Stimulated activated naive CD8-positive, alpha-beta T cell treated with anti-CD3 and anti-CD28 coated beads, Interleukin-15, Interleukin-2, amounts not matched to agents 100 U/mL and 50 U/mL, for 24 hours (primary cell): ENCODE results near the gene MPHOSPH8.
"Not testable (repeated sequence)": the region's sequence is repeated elsewhere in the genome, so short reads cannot be mapped to it uniquely, and the experiment has no call there.

Experiments used
- ATAC-seq: fragments of 150-1000 bp; cut with Tn5 transposase; one replicate; pipeline ENCODE4 v1.10.0; 2021
- DNase-seq: peaks from one replicate; pipeline ENCODE4 v3.0.0; 2021

Gene MPHOSPH8

DNA sequence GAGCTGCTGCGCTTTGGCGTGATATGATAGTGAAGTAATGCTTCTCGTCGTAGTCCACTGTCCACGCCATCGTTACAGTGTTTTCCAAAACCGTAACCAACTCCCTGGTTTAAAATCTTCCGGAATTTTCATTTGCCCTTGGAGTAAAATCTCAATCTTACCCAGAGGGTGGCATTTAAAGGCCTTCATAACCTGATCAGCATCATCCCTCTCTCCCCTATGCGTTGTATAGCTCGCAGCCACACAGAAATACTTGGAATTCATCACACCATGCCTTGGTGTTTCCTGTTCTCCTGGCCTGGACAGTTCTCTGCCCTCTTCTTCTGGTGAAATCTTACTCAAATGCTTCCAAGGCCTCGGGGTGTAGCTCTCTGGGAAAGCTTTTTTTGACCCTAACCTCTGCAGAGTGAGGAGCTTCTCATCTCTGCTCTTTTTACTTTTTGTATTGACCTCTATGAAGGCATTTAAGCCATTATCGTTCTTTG, 839 bp downstream of the MPHOSPH8 start:
- no peak for ATAC-seq
- no peak for DNase-seq

DNA sequence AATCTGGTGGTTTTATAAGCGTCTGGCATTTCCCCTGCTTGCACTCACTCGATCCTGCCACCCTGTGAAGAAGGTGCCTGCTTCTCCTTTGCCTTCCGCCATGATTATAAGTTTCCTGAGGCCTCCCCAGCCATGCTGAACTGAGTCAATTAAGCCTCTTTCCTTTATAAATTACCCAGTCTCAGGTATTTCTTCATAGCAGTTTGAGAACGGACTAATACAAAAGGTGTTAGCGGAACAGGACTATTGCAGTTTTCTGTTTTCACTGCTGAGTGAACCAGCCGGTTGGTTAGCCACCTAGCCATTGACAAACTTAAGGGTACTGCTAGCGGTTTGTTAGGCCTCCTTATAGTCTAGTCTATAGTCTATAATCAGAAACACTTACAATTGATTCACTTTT, 2.5 kb downstream of the MPHOSPH8 start:
- not testable (repeated sequence) for DNase-seq, ATAC-seq

DNA sequence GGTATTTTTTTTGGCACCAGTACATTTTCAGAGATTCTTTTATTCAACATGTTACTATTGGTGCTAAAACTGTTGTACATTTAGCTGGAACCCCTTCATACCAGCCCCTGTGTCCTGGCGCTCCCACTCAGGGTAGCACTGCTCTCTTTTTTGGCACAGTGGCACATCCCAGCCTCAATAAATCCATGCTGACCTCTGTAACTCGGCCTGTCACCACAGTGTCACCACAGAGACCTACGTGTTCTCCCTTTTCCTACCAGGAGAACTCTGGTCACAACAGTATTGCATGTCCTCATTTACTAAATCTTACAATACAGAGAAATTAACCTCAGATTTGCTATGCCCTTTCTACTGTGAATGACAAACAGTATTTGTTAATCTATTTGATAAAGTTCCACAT, 10.2 kb downstream of the MPHOSPH8 start:
- DNase-seq: no peak
- ATAC-seq: no peak

DNA sequence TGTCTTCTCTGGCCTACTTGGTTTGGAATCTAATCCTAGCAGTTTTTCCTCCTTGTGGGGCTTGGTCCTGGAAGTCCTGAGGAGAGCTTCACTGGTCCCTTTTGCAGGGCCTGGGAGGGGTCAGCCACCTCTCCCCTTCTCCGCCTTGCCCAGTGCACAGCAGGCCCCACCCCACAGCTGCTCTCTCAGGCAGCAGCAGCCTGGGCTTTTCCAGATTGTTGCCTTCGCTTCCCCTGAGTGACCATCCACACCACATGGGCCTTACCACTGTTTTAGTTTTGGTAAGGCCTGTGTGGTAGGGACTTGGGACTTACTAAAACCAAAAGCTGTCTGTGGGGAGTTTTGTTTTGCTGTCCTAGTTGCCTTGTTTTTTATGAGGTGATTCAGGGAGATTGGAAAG, 11.5 kb downstream of the MPHOSPH8 start:
- ATAC-seq: no peak
- DNase-seq: no peak

DNA sequence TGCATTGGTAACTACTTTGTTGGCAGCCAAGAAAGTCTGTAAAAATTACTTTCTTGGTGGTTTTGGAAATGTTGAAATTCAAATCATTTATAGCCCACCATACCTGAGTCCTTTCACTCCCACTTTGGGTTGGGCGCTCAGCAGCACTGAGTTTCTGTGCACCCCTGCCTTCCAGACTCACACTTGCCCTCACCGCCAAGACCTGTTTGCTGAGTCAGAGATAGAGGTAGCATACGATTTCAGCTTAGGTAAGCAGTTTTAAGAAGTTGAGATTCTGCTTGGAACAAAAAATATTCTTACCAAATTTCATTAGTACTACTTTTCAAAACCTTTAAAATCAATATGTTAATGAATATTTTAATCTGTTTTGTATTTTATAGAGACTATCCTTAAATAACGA, 12.6 kb downstream of the MPHOSPH8 start:
- no peak for DNase-seq
- ATAC-seq: no peak

DNA sequence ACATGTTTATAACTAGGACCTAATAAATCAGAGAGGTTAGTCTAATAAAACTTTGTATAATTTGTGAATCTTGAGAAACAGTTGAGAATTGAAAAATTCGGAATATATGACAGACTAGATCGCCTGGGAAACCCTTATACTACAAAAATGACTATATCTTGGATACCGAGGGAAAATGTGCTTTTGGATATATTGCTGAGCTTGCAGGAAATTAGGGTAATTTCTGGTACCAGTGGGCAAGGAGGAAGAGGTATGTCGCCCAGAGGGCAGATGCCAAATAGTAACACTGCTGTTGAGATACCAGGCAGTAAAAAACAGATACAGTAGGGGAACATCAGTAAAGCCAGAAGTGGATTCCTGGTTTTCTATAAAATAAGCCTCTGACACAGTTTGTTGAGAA, 17.3 kb downstream of the MPHOSPH8 start:
- ATAC-seq (no peak), DNase-seq (no peak)

DNA sequence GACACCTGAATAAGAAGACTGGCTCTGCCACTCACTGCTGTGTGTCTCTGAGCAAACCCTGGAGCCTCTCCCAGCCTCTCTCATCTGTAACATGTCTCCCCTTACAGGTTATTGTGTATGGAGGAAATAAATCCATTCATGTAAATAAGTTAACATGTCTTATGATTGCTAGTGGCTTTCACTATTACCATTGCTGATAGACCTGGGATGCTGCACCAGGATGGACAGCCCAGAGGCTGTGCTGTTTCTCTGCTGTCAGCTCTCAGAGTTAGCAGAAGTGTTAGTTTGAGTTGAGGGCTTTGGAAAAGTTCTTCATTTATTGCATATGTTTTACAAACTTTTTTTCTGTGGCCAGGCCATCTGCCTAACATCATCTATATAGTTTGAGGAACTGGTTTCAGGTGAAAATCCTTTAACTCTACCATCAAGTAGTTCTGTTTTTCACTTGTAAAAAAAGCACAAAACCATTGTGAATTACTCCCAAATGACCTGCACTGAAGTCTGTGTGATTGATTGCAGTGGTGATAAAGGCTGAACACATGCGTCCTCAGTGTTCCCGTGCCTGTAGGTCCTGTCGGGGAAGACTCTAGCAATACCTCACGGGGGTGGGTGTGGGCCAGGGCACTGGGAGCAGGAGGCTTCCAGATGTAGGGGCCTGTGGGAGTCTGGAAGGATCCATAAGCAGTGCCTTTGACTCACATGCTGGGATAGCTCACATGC, 24.6 kb downstream of the MPHOSPH8 start:
- ATAC-seq (no peak), DNase-seq (no peak)

DNA sequence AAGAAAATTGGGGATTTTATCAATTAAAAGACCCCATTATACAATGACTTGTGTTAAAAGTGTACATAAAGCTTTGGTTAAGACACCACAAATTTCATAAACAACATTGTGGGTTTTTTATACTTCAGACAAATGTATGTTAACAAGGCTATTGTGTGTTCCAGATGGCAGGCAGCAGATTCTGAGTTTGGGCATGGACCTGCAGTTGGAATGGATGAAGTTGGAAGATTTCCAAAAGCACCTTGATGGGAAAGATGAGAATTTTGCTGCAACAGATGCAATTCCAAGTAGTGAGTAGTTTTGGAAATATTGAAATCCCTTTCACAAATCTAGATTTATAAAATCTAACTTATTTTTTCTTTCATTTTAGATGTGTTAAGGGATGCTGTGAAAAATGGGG, 25.4 kb downstream of the MPHOSPH8 start:
- ATAC-seq (no peak), DNase-seq (no peak)

DNA sequence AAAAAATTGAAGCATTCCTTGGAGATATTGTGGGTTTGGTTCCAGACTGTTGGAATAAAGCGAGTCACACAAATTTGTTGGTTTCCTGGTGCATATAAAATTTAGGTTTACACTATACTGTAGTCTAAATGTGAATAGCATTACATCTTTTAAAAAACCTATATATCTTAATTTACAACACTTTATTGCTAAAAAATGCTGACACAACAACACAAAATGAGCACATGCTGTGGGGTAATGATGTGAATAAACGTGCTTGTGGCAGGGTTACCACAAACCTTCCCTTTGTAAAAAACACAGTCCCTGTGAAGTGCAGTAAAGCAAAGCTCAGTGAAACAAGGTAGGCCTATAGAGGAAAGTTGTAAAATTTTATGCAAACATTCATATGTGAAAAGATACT, 27.7 kb downstream of the MPHOSPH8 start:
- ATAC-seq (no peak), DNase-seq (no peak)

DNA sequence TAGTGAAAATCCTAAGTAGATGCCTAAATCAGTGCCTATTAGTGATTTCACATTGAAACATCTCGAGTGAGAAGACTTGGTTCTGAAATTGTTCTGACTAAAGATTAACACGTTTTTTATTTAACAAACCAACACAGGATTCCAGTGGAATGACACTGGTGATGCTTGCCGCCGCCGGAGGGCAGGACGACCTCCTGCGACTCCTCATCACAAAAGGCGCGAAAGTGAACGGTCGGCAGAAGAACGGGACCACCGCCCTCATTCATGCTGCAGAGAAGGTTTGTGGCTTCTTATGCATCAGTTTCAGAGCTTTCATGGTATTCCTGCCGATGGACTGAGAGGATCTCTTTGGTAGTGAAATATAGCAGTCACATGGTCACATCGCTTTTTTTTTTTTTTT, 28.1 kb downstream of the MPHOSPH8 start:
- ATAC-seq (no peak), DNase-seq (no peak)

DNA sequence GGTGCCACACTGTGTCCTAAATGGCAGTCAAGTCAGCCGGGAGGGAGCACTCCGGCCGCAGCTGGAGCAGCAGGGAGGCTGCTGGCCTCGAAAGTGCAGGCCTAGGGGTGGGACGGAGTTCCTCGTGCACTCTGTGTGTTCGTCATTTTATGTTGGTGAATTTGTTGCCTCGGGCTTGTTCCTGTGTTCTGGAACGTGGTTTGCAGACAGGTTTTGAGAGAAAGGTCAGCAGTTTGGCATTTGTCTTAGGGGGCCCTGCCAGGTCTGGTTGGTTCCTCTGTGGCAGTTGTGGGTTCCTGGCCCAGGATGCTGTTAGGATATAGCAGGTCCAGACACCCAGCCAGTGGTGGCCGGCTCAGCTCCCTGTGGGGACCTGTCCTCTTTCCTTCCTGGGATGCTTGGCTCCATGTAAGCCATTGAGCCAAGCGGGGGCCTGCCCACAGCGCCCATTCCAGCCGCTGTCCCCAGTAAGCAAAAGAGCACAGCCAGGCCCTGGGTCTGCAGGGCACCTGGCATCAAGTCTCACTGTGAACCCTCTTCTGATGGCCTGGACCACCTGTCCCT, 30.0 kb downstream of the MPHOSPH8 start:
- ATAC-seq: no peak
- no peak for DNase-seq

DNA sequence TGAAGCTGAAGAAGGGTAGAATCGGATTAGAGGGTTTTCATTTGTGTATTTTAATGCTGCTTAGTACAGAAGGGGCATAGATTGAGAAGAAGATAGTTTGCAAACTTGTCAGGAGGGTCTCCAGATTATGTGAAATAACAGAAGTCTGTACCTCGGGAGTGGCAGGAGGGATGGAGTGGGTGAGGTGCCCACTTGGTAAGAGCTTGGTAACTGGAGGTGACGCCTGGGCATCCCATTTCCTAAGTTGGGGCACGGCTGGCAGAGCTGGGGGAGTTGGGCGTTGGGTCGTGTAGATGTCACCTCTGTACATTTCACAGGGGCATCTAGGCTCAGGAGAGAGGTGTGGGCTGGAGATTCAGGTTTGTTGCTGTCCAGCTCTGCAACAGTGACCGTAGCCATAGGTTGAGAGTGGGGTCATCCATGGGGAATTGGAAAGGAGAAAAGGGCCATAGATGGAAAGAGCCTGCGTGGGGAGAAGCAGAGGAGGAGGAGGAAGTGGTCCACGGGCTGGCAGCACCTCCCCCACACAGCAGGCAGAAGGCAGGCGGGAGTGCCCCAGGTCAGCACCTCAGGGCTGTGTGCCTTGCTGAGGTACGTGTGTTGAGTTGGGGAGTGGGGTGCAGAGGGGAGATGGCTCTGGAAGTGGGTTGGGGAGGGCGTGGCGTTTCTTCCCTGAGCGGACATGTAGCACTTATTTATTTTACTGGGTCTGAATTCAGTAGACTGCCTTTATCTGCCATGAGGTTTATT, 31.2 kb downstream of the MPHOSPH8 start:
- ATAC-seq: no peak
- DNase-seq: no peak

DNA sequence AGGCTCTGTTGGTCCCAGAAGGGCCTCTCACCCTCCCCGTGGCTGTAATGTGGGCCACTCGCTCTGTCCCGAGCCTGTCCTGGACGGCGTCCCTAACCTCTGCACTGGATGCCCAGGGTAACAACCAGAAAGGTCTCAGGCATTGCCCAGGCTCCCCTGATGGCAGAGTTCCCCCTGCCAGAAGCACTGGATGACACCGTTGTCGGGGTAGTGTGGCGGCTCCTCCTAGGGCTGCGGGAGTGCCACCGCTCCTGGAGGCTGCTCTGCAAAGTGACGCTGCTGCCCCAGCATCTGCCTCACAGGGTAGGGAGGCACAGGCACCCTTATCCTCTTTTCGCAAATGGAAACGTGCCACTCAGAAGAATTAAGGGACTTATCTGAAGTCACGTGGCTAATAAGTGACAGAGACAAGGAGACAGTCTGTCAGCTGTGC, 32.0 kb downstream of the MPHOSPH8 start:
- DNase-seq (no peak), ATAC-seq (no peak)

DNA sequence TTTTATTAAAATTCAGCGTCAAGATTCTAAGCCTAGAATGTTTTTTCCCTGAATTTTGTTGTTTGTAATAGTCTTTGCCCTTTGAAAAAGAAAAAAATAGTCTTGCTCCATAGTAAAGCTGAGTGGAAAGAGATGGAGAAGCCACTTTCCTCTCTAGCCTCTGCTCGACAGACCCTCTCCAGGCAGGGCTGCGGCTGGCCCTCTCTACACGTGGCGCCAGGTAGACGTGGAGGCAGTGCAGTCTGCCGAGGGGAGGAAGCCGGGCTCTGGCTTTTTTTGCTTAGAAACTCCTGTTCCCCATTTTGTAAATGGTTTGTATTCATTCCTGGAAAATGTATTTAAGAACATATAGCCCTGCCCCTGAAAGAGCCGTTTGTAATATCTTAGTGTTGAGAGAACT, 35.3 kb downstream of the MPHOSPH8 start:
- DNase-seq: no peak

DNA sequence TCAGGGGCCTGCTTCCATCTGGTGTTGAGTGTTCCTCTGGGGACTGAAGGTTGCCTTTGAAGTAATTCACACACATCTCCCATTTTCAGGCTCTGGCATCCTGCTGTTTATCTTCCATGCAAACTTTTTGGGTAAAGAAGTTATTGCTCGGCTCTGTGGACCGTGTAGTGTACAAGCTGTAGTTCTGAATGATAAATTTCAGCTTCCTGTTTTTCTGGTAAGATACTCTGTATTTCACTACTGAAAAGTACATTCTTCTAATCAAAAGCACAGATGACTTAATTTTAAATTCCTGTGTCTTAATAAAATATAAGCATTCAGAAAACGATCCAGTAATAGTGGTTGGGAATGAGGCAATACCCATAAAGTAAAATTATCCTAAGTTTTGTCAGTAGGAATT, 36.7 kb downstream of the MPHOSPH8 start:
- ATAC-seq: no peak
- DNase-seq: no peak

More for the DNA sequence above, 35.3 kb downstream of the MPHOSPH8 start:
- no peak for ATAC-seq

DNA sequence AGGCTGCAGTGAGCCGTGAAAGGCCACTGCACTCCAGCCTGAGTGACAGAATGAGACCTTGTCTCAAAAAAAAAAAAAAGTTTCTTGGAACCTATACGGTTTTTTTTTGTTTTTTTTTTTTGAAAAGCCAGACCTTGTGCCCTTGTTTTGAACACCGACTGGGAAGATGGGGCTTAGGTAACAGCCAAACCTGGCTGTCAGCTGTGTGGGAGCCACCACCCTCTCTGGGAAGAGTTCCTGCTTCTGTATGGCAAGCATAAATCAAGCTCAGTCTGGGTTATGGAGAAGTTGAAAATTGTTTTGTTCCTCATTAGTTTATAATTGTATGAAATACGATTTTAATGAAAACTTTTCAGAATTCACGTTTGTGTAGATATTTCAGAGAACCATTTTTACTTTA, 39.5 kb downstream of the MPHOSPH8 start:
- ATAC-seq: no peak

DNA sequence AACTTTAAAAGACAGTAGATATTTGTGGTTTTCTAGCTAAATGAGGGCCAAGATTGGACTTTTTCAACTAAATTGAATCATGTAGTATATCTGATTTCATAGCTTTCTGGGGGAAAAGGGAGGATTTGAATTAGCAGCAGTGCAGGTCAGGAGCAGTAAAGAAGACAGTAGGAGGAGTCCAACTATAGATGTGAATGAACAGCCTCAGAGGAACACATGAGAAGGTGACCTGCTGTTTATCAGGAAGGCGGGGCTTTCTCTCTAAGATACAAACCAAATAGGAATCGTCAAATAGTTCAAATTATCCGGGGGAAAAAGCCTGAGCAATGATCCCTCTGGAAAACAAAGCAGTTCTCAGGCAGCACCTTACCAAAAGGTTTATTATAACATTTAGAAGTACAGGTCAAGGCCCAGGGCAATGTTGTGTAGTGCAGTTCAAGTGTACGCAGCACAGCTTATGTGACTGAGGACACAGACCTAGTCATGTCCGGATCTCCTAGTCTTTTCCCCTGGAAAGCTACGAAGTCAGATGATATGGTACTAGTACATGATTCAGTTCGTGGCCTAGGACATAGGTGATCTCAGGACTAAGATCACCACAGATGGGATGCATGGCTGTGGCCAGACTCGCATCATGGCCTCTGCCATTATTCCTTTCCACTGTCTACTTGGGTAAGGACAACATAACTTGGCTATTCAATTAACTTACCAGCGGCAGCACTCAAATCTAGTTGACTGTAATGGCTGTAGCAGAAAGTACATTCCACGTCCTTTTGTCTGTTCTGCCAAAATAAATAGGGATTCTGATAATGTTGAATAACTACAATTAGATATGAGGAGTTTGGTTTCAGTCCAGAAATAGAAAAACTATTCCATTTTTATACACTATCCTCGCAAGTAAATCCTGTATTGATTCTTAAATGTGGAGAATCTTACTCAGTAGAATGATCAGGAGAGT, 40.3 kb downstream of the MPHOSPH8 start:
- DNase-seq (no peak), ATAC-seq (no peak)

More for the DNA sequence above, 39.5 kb downstream of the MPHOSPH8 start:
- DNase-seq: no peak

DNA sequence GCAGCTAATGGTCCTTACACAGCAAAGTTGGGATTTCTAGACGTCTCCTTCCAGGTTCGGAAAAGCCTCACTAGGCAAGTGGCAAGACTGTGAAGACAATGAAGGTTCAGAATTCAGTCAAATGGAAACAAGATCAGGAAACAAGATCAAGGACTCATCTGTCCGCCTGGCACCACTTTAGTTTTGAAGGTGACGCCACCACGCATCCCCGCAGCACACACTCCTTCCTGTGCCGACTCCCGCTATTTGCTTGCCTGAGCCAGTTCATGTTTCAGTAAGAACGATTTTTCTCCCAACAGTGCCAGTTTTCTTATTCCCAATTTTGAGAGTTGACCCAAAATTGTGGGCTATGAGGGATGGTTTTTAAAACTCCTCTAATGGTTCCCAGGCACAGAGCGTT, 41.4 kb downstream of the MPHOSPH8 start:
- ATAC-seq (no peak), DNase-seq (no peak)

DNA sequence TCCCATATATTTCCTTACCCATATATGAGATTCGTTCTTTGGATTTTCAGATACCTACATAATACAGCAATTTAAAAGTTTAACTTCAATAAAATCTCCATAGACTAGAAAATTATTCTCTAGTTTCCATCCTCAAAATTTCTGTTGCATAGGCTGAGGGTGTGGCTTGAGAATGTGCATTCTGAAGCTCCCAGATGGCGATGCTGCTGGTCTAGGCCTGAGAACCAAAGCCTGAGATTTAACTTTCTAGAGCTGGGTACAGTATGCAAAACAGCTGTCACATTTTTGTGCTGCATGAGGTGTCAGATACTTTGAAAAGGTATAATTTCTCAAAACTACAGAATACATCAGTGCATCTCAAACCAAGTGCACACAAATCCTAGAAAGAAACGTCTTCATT, 42.7 kb downstream of the MPHOSPH8 start:
- ATAC-seq (no peak), DNase-seq (no peak)

DNA sequence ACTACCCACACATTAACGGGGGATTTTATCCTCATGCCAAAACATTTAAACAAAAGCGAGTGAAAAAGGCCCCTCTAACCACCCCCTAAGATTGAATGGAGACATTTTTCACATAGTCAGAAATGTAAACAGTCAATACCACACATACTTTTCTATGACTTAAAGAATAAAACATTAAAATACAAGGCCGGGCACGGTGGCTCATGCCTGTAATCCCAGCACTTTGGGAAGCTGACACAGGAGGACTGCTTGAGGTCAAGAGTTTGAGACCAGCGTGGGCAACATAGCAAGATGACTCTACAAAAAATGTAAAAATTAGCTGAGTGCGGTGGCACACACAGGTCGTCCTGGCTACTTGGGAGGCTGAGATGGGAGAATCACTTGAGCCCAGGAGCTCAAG, 47.3 kb downstream of the MPHOSPH8 start:
- DNase-seq: no peak
- no peak for ATAC-seq

DNA sequence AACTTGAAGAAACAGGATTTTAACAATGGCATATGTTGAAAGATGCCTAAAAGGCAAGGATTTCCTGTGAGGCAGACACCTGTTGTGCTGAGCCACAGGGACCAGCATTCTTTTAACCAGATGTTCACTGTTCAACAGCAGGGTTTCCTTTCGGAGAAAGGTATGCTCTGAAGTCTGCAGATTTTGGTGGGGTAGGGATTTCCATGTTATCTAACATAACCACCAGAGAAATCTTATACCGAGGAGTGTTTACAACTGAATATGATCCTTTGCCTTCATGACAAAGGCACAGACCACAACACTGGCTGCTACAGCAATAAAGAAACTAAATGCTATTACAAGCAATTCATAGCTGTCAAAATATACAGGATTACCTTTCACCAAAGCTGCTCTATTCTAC, 48.1 kb downstream of the MPHOSPH8 start:
- peak; percentile 40 for ATAC-seq

DNA sequence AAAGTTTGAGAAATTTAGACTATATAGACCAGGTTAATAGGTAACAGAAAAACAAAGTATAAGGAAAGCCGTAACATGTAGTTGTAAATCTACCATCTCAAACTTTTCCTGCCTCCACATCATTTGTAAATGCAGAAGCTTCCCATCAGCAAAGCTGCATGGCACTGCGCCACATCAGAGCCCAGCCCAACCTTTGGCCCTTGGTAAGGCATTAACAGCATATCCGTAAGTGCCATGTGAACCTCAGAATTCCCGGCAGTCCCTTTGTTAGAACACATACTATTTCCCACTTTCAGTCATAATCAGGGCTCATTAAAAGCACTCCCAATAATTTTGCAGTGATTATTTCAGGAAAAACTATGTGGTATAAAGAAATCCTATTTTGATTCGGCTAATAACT, 51.6 kb downstream of the MPHOSPH8 start:
- DNase-seq: no peak
- no peak for ATAC-seq

More for the DNA sequence above, 48.1 kb downstream of the MPHOSPH8 start:
- no peak for DNase-seq
